BE2C (cell line): Measurements from ENCODE around the gene SNX8.

Experiments used
- DNase-seq: peaks from one replicate; pipeline ENCODE4 v3.0.0-alpha.2; 2020
- H3K27me3 ChIP-seq: fragments of 250-450 bp; sonication (Bioruptor Pico); 2 replicates; pipeline ENCODE4 v1.5.1; 2020; ENCODE audit warnings: mild to moderate bottlenecking
- H3K36me3 ChIP-seq: fragments of 250-450 bp; sonication (Bioruptor Pico); 2 replicates; pipeline ENCODE4 v1.5.1; 2020; ENCODE audit warnings: mild to moderate bottlenecking
- H3K4me1 ChIP-seq: fragments of 250-450 bp; sonication (Bioruptor Pico); 2 replicates; pipeline ENCODE4 v1.5.1; 2020
- H3K4me3 ChIP-seq: 2 replicates; pipeline ENCODE4 v1.5.1; 2011; ENCODE audit warnings: low read depth, low read length
- H3K9me3 ChIP-seq: fragments of 250-450 bp; sonication (Bioruptor Pico); 2 replicates; pipeline ENCODE4 v1.5.1; 2020
- TF ChIP-seq, protein P1 (sequence below): IDR thresholded peaks from 2 replicates; pipeline ENCODE4 v1.5.1; 2012; ENCODE audit warnings: mild to moderate bottlenecking, low read depth, low read length

SNX8 gene

DNA sequence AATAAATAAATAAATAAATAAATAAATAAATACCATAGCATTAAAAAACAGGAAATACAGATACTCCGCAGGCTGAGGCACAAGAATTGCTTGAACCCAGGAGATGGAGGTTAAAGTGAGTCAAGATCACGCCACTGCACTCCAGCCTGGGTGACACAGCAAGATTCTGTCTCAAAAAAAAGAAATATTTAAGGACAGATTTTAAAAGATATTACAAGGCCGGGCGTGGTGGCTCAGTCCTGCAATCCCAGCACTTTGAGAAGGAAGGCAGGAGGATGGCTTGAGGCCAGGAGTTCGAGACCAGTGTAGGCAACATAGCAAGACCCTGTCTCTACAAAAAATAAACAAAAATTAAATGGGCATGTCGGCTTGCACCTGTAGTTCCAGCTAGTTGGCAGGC is 17.5 kb upstream of the SNX8 start:
- no peak for DNase-seq
- H3K4me3 ChIP-seq: no peak overlapping the region
- no peaks in the 10 kb centered on the region for H3K27me3 ChIP-seq
- H3K9me3 ChIP-seq: no peaks in the 10 kb centered on the region
- H3K4me1 ChIP-seq: no peaks in the 10 kb centered on the region
- TF ChIP-seq, protein P1, sequence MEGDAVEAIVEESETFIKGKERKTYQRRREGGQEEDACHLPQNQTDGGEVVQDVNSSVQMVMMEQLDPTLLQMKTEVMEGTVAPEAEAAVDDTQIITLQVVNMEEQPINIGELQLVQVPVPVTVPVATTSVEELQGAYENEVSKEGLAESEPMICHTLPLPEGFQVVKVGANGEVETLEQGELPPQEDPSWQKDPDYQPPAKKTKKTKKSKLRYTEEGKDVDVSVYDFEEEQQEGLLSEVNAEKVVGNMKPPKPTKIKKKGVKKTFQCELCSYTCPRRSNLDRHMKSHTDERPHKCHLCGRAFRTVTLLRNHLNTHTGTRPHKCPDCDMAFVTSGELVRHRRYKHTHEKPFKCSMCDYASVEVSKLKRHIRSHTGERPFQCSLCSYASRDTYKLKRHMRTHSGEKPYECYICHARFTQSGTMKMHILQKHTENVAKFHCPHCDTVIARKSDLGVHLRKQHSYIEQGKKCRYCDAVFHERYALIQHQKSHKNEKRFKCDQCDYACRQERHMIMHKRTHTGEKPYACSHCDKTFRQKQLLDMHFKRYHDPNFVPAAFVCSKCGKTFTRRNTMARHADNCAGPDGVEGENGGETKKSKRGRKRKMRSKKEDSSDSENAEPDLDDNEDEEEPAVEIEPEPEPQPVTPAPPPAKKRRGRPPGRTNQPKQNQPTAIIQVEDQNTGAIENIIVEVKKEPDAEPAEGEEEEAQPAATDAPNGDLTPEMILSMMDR: no peak
- no peaks in the 10 kb centered on the region for H3K36me3 ChIP-seq

DNA sequence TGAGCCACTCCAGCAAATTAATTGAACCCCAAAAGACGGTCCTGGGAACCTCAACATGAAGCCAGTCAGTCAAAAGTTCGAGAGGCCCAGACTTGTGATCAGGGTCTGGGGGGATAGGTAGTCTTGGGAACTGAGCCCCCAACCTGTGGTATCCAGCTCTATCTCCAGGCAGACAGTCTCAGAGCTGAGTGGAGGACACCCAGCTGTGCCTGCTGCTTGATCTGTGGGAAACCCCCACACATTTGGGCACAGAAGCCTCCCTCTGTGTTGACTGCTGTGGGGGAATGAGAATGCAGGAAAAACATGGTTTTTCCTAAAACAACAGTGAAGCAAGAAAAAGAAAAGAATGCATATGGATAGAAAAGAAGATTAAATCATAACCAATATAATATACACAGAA is 16.3 kb upstream of the SNX8 start:
- TF ChIP-seq, protein P1: no peak
- Histone ChIP-seq H3K4me1 (no peaks in the 10 kb centered on the region), H3K4me3 (no peak overlapping the region), H3K9me3 (no peaks in the 10 kb centered on the region), H3K27me3 (no peaks in the 10 kb centered on the region), H3K36me3 (no peaks in the 10 kb centered on the region)
- DNase-seq: no peak

DNA sequence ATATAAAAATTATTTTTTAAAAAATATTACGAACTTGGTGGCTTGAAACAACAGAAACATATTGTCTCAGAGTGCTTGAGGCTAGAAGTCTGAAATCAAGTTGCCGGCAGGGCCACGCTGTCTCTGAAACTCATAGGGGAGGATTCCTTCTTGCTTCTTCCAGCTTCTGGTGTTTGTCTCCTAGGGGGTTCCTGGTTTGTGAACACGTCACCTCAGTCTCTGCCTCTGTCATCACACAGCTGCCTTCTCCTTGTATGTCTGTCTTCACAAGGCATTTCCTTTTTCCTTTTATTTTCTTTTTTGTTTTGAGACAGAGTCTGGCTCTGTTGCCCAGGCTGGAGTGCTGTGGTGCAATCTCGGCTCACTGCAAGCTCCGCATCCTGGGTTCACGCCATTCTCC is 12.7 kb upstream of the SNX8 start:
- peaks cover 3% of the 10 kb centered on the region; the same call in 1 of the 2 replicates for H3K27me3 ChIP-seq
- H3K36me3 ChIP-seq: no peaks in the 10 kb centered on the region
- no peak for DNase-seq
- H3K4me1 ChIP-seq: no peaks in the 10 kb centered on the region
- H3K4me3 ChIP-seq: no peak overlapping the region
- TF ChIP-seq, protein P1: no peak
- no peaks in the 10 kb centered on the region for H3K9me3 ChIP-seq

DNA sequence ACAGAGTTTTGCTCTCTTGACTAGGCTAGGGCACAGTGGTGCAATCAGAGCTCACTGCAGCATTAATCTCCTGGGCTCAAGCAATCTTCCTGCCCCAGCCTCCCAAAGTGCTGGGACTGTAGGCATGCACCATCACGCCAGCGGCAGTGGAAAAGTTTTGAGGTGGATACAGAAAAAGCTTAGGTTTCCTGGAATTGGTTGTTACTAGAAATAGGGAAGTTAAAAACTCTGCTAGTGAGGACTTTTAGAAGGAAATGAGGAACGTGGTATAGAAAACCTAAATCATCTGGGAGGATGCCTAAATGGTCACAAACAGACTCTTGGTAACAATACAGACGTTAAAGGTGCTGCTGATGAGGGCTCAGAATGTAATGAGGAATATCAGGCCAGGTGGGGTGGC is 10.9 kb upstream of the SNX8 start:
- Histone ChIP-seq H3K4me3 (no peak overlapping the region), H3K27me3 (peaks cover 3% of the 10 kb centered on the region; the same call in 1 of the 2 replicates), H3K36me3 (no peaks in the 10 kb centered on the region), H3K4me1 (no peaks in the 10 kb centered on the region), H3K9me3 (no peaks in the 10 kb centered on the region)
- no peak for DNase-seq
- TF ChIP-seq, protein P1: no peak

DNA sequence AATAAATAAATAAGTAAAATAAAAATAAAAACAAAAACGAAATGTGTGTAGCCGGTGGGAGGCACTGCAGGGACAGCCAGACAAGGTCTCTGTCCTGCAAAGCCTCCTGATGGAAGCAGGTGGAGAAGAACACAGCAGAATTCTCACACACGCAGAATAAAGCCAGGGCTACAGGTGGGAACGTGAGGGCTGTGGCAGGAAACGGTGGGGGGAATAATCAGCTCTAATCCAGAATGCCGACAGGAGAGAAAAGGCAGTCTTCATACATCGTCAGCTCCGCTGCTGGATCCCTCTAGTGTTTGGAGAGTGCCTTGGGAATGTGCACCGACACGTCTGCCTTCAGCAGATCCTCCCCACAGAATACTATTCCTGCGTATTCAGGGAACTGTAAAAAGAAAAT is 6.8 kb upstream of the SNX8 start:
- Histone ChIP-seq H3K4me3 (no peak overlapping the region), H3K36me3 (no peaks in the 10 kb centered on the region), H3K27me3 (peaks cover 3% of the 10 kb centered on the region; the same call in 1 of the 2 replicates), H3K4me1 (no peaks in the 10 kb centered on the region), H3K9me3 (no peaks in the 10 kb centered on the region)
- DNase-seq: no peak
- TF ChIP-seq, protein P1: no peak; the same call in none of the 2 replicates

DNA sequence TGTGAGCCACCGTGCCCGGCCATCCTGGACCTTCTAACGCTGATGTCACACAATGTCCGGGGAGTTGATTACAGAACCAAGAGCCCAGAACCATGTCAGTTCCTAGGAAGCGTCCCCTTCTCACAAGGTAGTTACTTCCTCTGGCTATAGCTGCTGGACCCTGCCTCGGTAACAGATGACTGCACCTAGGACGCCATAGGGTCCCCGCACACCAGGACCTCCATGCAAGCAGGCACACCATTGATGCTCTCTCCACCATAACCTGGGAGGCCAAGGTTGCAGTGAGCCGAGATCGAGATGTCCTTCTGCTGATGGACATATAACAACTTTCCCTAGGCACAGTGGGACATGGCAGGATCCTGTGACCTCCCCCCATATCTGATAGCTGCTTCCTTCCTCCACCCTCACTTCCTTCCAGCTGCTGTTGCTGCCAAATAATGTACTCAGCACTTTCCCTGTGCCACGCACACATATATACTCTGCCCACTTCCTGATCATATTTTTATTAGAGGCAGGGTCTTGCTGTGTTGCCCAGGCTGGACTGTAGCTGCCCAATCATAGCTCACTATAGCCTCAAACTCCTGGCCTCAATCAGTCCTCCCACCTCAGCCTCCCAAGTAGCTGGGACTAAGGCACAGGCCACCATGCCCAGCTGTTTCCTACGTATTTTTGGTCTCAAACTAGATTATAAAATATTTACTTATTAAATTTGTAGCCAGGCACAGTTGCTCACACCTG is 3.5 kb upstream of the SNX8 start:
- Histone ChIP-seq H3K4me3 (no peak overlapping the region), H3K36me3 (no peaks in the 10 kb centered on the region), H3K9me3 (no peaks in the 10 kb centered on the region), H3K27me3 (no peaks in the 10 kb centered on the region), H3K4me1 (no peaks in the 10 kb centered on the region)
- DNase-seq: no peak
- TF ChIP-seq, protein P1: no peak
